Mesenchymal stem cell (in vitro differentiated cells and primary cell): ENCODE results near the gene P4HA3.

Experiments used
- DNase-seq: peaks from one replicate; pipeline ENCODE4 v3.0.0-alpha.2; 2013
- H2AFZ ChIP-seq: one replicate; pipeline ENCODE4 v1.6.1; 2013; ENCODE audit warnings: low read depth, mild to moderate bottlenecking, control low read depth, inconsistent platforms, low read length, moderate library complexity
- H2AK5ac ChIP-seq: 2 replicates; pipeline ENCODE4 v1.6.1; 2013; ENCODE audit warnings: low read length, moderate library complexity, mild to moderate bottlenecking, inconsistent platforms; ENCODE audit not compliant: severe bottlenecking
- H2BK120ac ChIP-seq: one replicate; pipeline ENCODE4 v1.6.1; 2013; ENCODE audit warnings: low read depth, mild to moderate bottlenecking, inconsistent platforms, low read length, moderate library complexity
- H2BK12ac ChIP-seq, 2 experiments: one replicate each; pipeline ENCODE4 v1.6.1; 2013; ENCODE audit warnings: inconsistent platforms in 2 of 2, low read length in 2 of 2, mild to moderate bottlenecking in 2 of 2, moderate library complexity in 2 of 2, control low read depth in 1 of 2
- H2BK15ac ChIP-seq: one replicate; pipeline ENCODE4 v1.6.1; 2013; ENCODE audit warnings: mild to moderate bottlenecking, low read depth, inconsistent platforms; ENCODE audit not compliant: poor library complexity, severe bottlenecking
- H2BK5ac ChIP-seq: 2 replicates; pipeline ENCODE4 v1.6.1; 2013; ENCODE audit warnings: low read depth, mild to moderate bottlenecking, low read length, control low read depth, inconsistent platforms; ENCODE audit not compliant: poor library complexity, severe bottlenecking
- H3K14ac ChIP-seq, 2 experiments: one replicate each; pipeline ENCODE4 v1.6.1; 2013; ENCODE audit warnings: inconsistent platforms in 2 of 2, low read length in 2 of 2, control low read depth in 1 of 2, mild to moderate bottlenecking in 1 of 2, moderate library complexity in 1 of 2
- H3K18ac ChIP-seq, 2 experiments: one replicate each; pipeline ENCODE4 v1.6.1; 2013; ENCODE audit warnings: inconsistent platforms in 2 of 2, low read length in 2 of 2, control low read depth in 1 of 2, low read depth in 1 of 2, mild to moderate bottlenecking in 1 of 2
- H3K23ac ChIP-seq, 2 experiments: one replicate each; pipeline ENCODE4 v1.6.1; 2013; ENCODE audit warnings: inconsistent platforms in 2 of 2, low read length in 2 of 2, mild to moderate bottlenecking in 2 of 2, moderate library complexity in 2 of 2, control low read depth in 1 of 2
- H3K27ac ChIP-seq: 2 replicates; pipeline ENCODE4 v1.5.1; 2013; ENCODE audit warnings: mild to moderate bottlenecking, moderate library complexity, low read length, control low read depth, inconsistent platforms; ENCODE audit not compliant: poor library complexity, severe bottlenecking
- H3K27me3 ChIP-seq, 2 experiments: 2 replicates each; pipeline versions ENCODE4 v1.6.1 to v1.7.0; 2013; ENCODE audit warnings: low read length in 2 of 2, mild to moderate bottlenecking in 2 of 2, moderate library complexity in 2 of 2, control low read depth in 1 of 2, inconsistent platforms in 1 of 2; ENCODE audit not compliant: control insufficient read depth in 1 of 2, insufficient read depth in 1 of 2
- H3K36me3 ChIP-seq, 2 experiments: 2 replicates each; pipeline versions ENCODE4 v1.6.1 to v1.7.0; 2013; ENCODE audit warnings: low read length in 2 of 2, control low read depth in 1 of 2, inconsistent platforms in 1 of 2, low read depth in 1 of 2, mild to moderate bottlenecking in 1 of 2; ENCODE audit not compliant: insufficient read depth in 2 of 2, control insufficient read depth in 1 of 2
- H3K4ac ChIP-seq, 2 experiments: one replicate each; pipeline ENCODE4 v1.6.1; 2013; ENCODE audit warnings: inconsistent platforms in 2 of 2, low read length in 2 of 2, mild to moderate bottlenecking in 2 of 2, moderate library complexity in 2 of 2, control low read depth in 1 of 2, low read depth in 1 of 2
- H3K4me1 ChIP-seq: 2 replicates; pipeline ENCODE4 v1.6.1; 2013; ENCODE audit warnings: low read depth, low read length, control low read depth; ENCODE audit not compliant: control insufficient read depth, insufficient read depth
- H3K4me2 ChIP-seq: 2 replicates; pipeline ENCODE4 v1.6.1; 2013; ENCODE audit warnings: low read length, mild to moderate bottlenecking, inconsistent platforms; ENCODE audit not compliant: poor library complexity, severe bottlenecking
- H3K4me3 ChIP-seq, 2 experiments: 2 replicates each; pipeline versions ENCODE4 v1.5.1 to v1.7.0; 2013; ENCODE audit warnings: low read length in 2 of 2, mild to moderate bottlenecking in 2 of 2, control low read depth in 1 of 2, low read depth in 1 of 2; ENCODE audit not compliant: insufficient read depth in 1 of 2
- H3K79me1 ChIP-seq: replicated peaks from 2 replicates; pipeline ENCODE4 v1.6.1; 2013; ENCODE audit warnings: mild to moderate bottlenecking, control low read depth, low read length, inconsistent platforms; ENCODE audit not compliant: poor library complexity, severe bottlenecking
- H3K9ac ChIP-seq: 2 replicates; pipeline ENCODE4 v1.7.0; 2013; ENCODE audit warnings: mild to moderate bottlenecking, low read length, moderate library complexity
- H3K9me3 ChIP-seq: 2 replicates; pipeline ENCODE4 v1.7.0; 2013; ENCODE audit warnings: mild to moderate bottlenecking, low read length; ENCODE audit not compliant: control insufficient read depth
- H4K8ac ChIP-seq: one replicate; pipeline ENCODE4 v1.6.1; 2013; ENCODE audit warnings: inconsistent platforms, mild to moderate bottlenecking, low read length, moderate library complexity
- H4K91ac ChIP-seq: one replicate; pipeline ENCODE4 v1.6.1; 2013; ENCODE audit warnings: mild to moderate bottlenecking, low read length, inconsistent platforms
- WGBS: methylation state at CpG from one replicate; pipeline ENCODE4 v1.1.7; 2013; ENCODE audit warnings: mixed read lengths; 5-methylcytosine and 5-hydroxymethylcytosine counted together

P4HA3 gene

GRCh38 chr11:74347381-74347780 is 35.9 kb upstream of the P4HA3 start:
- Histone ChIP-seq H2BK12ac (no peak overlapping the region), H2BK5ac (no peak overlapping the region), H3K23ac (no peak overlapping the region), H3K14ac (no peak overlapping the region), H3K36me3 (peaks cover 4 to 11% of the 10 kb centered on the region in 2 experiments), H3K4me3 (no peak overlapping the region), H2BK120ac (no peak overlapping the region), H3K27ac (no peak overlapping the region), H3K4me1 (no peaks in the 10 kb centered on the region), H3K4me2 (no peak overlapping the region), H3K27me3 (no peaks in the 10 kb centered on the region), H2AFZ (no peak overlapping the region), H4K8ac (no peak overlapping the region), H3K9me3 (no peaks in the 10 kb centered on the region), H2BK15ac (no peak overlapping the region), H2AK5ac (no peak overlapping the region), H3K4ac (no peak overlapping the region), H4K91ac (no peak overlapping the region), H3K18ac (no peak overlapping the region), H3K9ac (no peak overlapping the region), H3K79me1 (no peaks in the 10 kb centered on the region)
- DNase-seq: peak; percentile 17
- WGBS: 75% methylated on average over 2 of the region's 2 CpGs

DNA sequence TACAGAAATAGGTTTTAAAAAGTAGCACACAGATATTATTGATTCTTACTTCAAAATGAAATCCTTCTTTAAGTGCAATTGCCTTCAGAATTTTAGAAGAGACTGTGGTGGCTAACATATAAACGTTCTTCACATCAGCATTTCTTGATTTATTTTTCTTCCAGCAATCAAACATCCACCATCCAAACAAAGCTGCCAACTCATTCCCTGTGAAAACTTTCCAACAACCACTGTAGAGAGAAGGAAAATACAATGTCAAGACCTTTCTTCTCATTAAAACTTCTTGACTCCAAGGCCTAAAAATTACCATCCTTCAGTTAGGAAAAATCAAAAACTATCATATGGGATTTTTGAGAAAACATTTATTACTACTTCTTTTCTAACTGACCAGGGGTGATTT is 34.0 kb upstream of the P4HA3 start:
- H3K36me3 ChIP-seq: peaks cover under 1 to 11% of the 10 kb centered on the region in 2 experiments
- H3K9ac ChIP-seq: no peak overlapping the region
- H2BK5ac ChIP-seq: no peak overlapping the region
- no peak for DNase-seq
- no peak overlapping the region for H3K18ac ChIP-seq
- H2BK120ac ChIP-seq: no peak overlapping the region
- no peak overlapping the region for H4K8ac ChIP-seq
- no peak overlapping the region for H3K27ac ChIP-seq
- no peak overlapping the region for H4K91ac ChIP-seq
- no peak overlapping the region for H2BK12ac ChIP-seq
- no peaks in the 10 kb centered on the region for H3K4me1 ChIP-seq
- no peak overlapping the region for H3K4me3 ChIP-seq
- 41% methylated on average over 1 of the region's 1 CpG for WGBS
- no peak overlapping the region for H3K4me2 ChIP-seq
- no peak overlapping the region for H3K14ac ChIP-seq
- H2AK5ac ChIP-seq: no peak overlapping the region
- no peaks in the 10 kb centered on the region for H3K27me3 ChIP-seq
- H3K23ac ChIP-seq: no peak overlapping the region
- H3K79me1 ChIP-seq: no peaks in the 10 kb centered on the region
- H3K4ac ChIP-seq: no peak overlapping the region
- no peak overlapping the region for H2BK15ac ChIP-seq
- H2AFZ ChIP-seq: no peak overlapping the region
- no peaks in the 10 kb centered on the region for H3K9me3 ChIP-seq

- no peak overlapping the region for H3K23ac ChIP-seq
- no peak overlapping the region for H2BK12ac ChIP-seq
- WGBS: no CpG with 5 or more reads among the region's 1 CpG
- no peak overlapping the region for H3K4me3 ChIP-seq
- H2AK5ac ChIP-seq: no peak overlapping the region
- H2BK5ac ChIP-seq: no peak overlapping the region
- H3K18ac ChIP-seq: no peak overlapping the region
- H3K4ac ChIP-seq: no peak overlapping the region
- no peak overlapping the region for H3K14ac ChIP-seq
- H3K27ac ChIP-seq: no peak overlapping the region
- no peak overlapping the region for H2AFZ ChIP-seq
- H2BK120ac ChIP-seq: peak overlapping the region; percentile 61
- H3K4me2 ChIP-seq: no peak overlapping the region
- H2BK15ac ChIP-seq: no peak overlapping the region
- peaks cover 0 to 16% of the 10 kb centered on the region in 2 experiments for H3K36me3 ChIP-seq
- H3K9ac ChIP-seq: no peak overlapping the region
- H3K4me1 ChIP-seq: no peaks in the 10 kb centered on the region
- H4K8ac ChIP-seq: no peak overlapping the region
- H4K91ac ChIP-seq: no peak overlapping the region
- H3K9me3 ChIP-seq: no peaks in the 10 kb centered on the region
- no peaks in the 10 kb centered on the region for H3K27me3 ChIP-seq
- no peak for DNase-seq
- H3K79me1 ChIP-seq: no peaks in the 10 kb centered on the region
Observed at GRCh38 chr11:74341921-74342320, 30.5 kb upstream of the P4HA3 start.

GRCh38 chr11:74339619-74340018 is 28.2 kb upstream of the P4HA3 start:
- DNase-seq: no peak
- Histone ChIP-seq H2AFZ (no peak overlapping the region), H3K4me1 (no peaks in the 10 kb centered on the region), H2BK12ac (no peak overlapping the region), H2BK120ac (no peak overlapping the region), H2BK5ac (no peak overlapping the region), H2AK5ac (no peak overlapping the region), H3K23ac (no peak overlapping the region), H3K79me1 (no peaks in the 10 kb centered on the region), H3K36me3 (peaks cover 0 to 17% of the 10 kb centered on the region in 2 experiments), H4K91ac (no peak overlapping the region), H3K27me3 (no peaks in the 10 kb centered on the region), H3K18ac (no peak overlapping the region), H3K4ac (no peak overlapping the region), H3K9ac (no peak overlapping the region), H3K4me3 (no peak overlapping the region), H4K8ac (no peak overlapping the region), H3K27ac (no peak overlapping the region), H3K9me3 (no peaks in the 10 kb centered on the region), H3K4me2 (no peak overlapping the region), H2BK15ac (no peak overlapping the region), H3K14ac (no peak overlapping the region)
